Fibroblast of the aortic adventitia (primary cell): Measurements from ENCODE around the gene RND1. TPM values are rescaled to one million over a fixed set of nuclear protein-coding genes. Genes with fewer than 3 reads are reported as not detected.
"Not testable (repeated sequence)": the region's sequence is repeated elsewhere in the genome, so short reads cannot be mapped to it uniquely, and the experiment has no call there.

Experiments
- DNase-seq: peaks from one replicate; pipeline ENCODE4 v3.0.0-alpha.2; 2010; ENCODE audit warnings: low read depth
- H3K4me3 ChIP-seq: 2 replicates; pipeline ENCODE4 v1.5.1; 2011; ENCODE audit warnings: low read depth, mild to moderate bottlenecking, control low read depth, low read length, moderate library complexity
- CTCF ChIP-seq: IDR thresholded peaks from 2 replicates; pipeline ENCODE4 v1.5.1; 2011; ENCODE audit warnings: mild to moderate bottlenecking, low read length, control low read depth, inconsistent platforms; ENCODE audit not compliant: insufficient read depth
- total RNA-seq: library from RNA; depleted of rRNA; stranded (reverse); fragments of >200 nt; gene quantifications from 2 replicates; pipeline ENCODE4 v1.2.3, GENCODE V29; 2012; ENCODE audit warnings: low replicate concordance

Gene RND1
- total RNA-seq, 1 donor, result 0.72 TPM

- DNase-seq, result no peak
- TF ChIP-seq CTCF, result no peak
- H3K4me3 ChIP-seq, result no peak overlapping the region
These were observed 3.5 kb upstream of the RND1 start for GRCh38 chr12:48869191-48869590.

GRCh38 chr12:48868451-48868850, 2.8 kb upstream of the RND1 start:
- H3K4me3 ChIP-seq, result no peak overlapping the region
- TF ChIP-seq CTCF, result no peak
- peak; percentile 44 for DNase-seq

GRCh38 chr12:48866052-48866711, 512 bp upstream of the RND1 start:
- peak overlapping the region; percentile 7 for H3K4me3 ChIP-seq
- TF ChIP-seq CTCF, result no peak
- no peak for DNase-seq

GRCh38 chr12:48863291-48863690, 2.4 kb downstream of the RND1 start:
- H3K4me3 ChIP-seq, result no peak overlapping the region
- no peak for TF ChIP-seq CTCF
- DNase-seq, result no peak

GRCh38 chr12:48862760-48863159, 2.9 kb downstream of the RND1 start:
- no peak overlapping the region for H3K4me3 ChIP-seq
- no peak for DNase-seq
- TF ChIP-seq CTCF, result no peak

GRCh38 chr12:48861111-48861510, 4.6 kb downstream of the RND1 start:
- no peak for TF ChIP-seq CTCF
- H3K4me3 ChIP-seq, result no peak overlapping the region
- DNase-seq, result no peak

GRCh38 chr12:48860236-48860635, 5.4 kb downstream of the RND1 start:
- not testable (repeated sequence) for H3K4me3 ChIP-seq, DNase-seq
